NCI-H1092 treated with DMSO at 0.1 percent for 48 hours (cell line): ENCODE measurements around the gene EHF.
"Not testable (repeated sequence)": the region's sequence is repeated elsewhere in the genome, so short reads cannot be mapped to it uniquely, and the experiment has no call there.

Source experiments
- DNase-seq: peaks from one replicate; lab custom pipeline; 2025; lab: John Stamatoyannopoulos, UW

EHF gene

GRCh38 chr11:34668583-34669053 lies 47.7 kb downstream of the EHF start:
- no peak for DNase-seq

GRCh38 chr11:34669458-34669857 lies 48.6 kb downstream of the EHF start:
- no peak for DNase-seq

GRCh38 chr11:34671117-34671516 lies 50.2 kb downstream of the EHF start:
- DNase-seq, result no peak

DNA sequence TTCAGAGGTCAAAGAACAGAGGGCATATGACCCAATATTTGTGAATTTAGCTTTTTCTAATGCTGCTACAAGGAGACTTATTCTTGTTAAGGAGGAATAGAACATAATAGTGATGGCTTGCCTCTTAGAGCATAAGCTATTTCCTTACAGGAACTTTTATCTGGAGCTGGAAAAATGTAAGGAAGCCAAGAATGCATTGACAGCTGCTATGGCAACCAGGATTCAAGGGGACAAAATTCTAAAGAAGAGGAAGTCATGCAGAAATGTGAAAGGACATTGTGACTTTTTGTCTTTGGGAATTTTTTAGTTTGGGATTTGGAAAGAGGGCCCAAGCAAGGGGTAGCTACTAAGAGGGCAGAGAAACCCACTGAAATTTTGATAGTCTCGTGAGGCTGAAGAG lies 51.1 kb downstream of the EHF start:
- DNase-seq, result no peak

DNA sequence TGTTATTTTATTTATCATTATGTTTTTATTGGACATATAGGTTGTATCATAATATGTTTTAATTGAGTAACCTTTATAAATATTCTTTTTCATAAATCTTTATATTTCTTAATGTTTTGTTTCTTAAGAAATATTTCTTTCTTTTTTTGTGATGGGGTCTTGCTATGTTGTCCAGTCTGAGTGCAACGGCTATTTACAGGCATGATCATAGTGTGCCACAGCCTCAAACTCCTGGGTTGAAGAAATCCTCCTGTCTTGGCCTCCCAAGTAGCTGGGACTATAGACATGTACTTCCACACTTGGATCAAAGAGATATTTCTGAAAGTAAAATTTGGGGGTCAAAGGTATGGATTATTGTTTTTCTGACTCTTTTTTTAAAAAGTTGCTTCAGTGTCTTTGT lies 53.1 kb downstream of the EHF start:
- DNase-seq, result no peak

GRCh38 chr11:34676227-34676626 lies 55.3 kb downstream of the EHF start:
- no peak for DNase-seq

GRCh38 chr11:34679681-34680080 lies 58.8 kb downstream of the EHF start:
- no peak for DNase-seq

DNA sequence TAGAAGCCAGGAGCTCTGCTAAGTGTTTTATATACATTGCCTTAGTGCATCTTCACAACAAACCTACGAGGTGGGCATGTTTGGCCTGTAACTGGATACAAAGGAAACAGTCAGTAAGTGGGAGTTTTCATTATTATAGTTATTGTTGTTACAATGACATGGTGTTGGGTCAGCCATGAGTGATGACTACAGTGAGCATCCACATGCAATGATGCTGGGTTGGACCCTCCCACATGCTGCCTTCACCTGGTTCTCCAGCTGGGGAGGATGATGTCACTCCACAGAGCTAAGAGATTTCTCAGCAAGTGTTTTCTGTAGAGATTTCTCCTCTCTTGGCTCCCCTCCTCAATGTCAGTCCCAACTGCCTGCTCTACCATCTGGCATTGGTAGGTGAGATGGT lies 59.3 kb downstream of the EHF start:
- DNase-seq, result no peak

GRCh38 chr11:34680918-34681586 lies 60.2 kb downstream of the EHF start:
- no peak for DNase-seq

DNA sequence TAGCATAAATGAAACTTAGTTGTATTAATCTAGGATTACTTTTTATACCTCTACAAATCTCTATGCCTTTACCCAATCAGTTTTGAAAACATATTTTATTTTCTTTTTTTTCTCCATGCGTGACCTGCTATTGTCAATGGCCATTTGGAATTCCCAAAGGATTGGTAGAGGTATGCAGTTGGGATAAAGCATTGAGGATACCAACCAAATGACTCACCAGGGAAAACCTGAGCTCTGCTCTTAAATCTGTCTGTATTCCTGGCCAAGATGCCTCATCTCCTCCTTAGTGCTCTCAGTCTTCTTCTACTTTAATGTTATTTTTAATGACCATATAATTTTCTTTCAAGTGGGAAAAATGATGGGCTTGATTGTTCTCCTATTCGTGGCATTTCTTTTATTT lies 61.9 kb downstream of the EHF start:
- no peak for DNase-seq

DNA sequence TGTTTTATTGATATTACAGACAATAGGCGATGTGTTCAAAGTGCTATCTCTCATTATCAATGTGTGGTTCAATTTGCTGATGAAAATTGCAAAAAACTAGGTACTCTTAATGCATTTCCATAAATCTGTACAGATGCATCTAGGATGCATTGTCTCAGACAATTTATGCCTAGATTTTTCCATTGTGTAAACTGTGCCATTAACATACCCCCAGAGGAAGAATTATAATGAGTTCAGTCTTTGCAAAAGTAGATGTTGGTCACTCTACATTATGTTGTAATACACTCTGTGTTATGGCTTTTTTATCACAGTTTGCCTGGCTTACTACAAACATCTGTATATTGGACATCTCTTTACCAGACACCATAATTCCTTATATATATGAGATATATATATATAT lies 62.5 kb downstream of the EHF start:
- no peak for DNase-seq

DNA sequence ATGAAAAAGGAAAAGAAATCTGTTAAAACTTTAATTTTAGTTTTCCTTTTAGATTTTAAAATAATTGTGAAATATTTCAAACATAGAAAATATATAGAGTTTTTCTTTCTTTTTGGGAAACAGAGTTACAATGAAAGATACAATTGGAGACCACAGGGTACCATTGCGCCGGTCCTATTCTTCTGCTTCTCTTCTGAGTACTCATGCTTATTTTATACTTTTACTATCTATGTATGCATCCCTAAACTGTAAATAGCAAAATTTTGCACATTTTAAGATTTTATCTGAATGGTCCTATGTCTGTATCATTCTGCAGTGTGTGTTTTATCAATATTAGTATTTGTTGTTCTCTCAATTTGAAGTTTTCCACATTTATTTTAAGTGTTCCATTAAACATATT lies 65.0 kb downstream of the EHF start:
- no peak for DNase-seq

- DNase-seq, result not testable (repeated sequence)
These were observed 71.4 kb downstream of the EHF start for GRCh38 chr11:34692299-34692698.

- no peak for DNase-seq
These were observed 76.0 kb downstream of the EHF start for GRCh38 chr11:34696862-34697261.

GRCh38 chr11:34706709-34707461 lies 86.0 kb downstream of the EHF start:
- DNase-seq, result no peak

- DNase-seq, result no peak
These were observed 86.6 kb downstream of the EHF start for GRCh38 chr11:34707462-34707840.
